Activated naive CD8-positive, alpha-beta T cell treated with anti-CD3 and anti-CD28 coated beads, Interleukin-2, amount 10 ng/mL, durations not matched to agents 7 days and 5 days (primary cell): Measurements from ENCODE around the gene TTC12. TPM values are rescaled to one million over a fixed set of nuclear protein-coding genes. Genes with fewer than 3 reads are reported as not detected.

ENCODE experiments used
- ATAC-seq: fragments of 150-1000 bp; cut with Tn5 transposase; one replicate; pipeline ENCODE4 v1.10.0; 2021; ENCODE audit warnings: low read depth, moderate library complexity
- POLR2A ChIA-PET: fragments of 350-600 bp; sonication (Branson Sonifier 250); formaldehyde crosslinking; loops from one replicate; lab custom pipeline; 2021; ENCODE audit warnings: antibody characterized with exemption; lab: Charles Lee
- DNase-seq: peaks from one replicate; pipeline ENCODE4 v3.0.0; 2021
- H3K27ac Mint-ChIP-seq: one replicate; pipeline ENCODE4 v1.8.0; 2022; ENCODE audit warnings: mild to moderate bottlenecking, mixed read lengths
- H3K27me3 Mint-ChIP-seq: one replicate; pipeline ENCODE4 v1.8.0; 2022; ENCODE audit warnings: mild to moderate bottlenecking, moderate library complexity, mixed read lengths
- H3K36me3 Mint-ChIP-seq: one replicate; pipeline ENCODE4 v1.8.0; 2021; ENCODE audit warnings: mild to moderate bottlenecking, mixed read lengths
- H3K4me1 Mint-ChIP-seq: one replicate; pipeline ENCODE4 v1.8.0; 2021; ENCODE audit warnings: mixed read lengths
- H3K4me3 Mint-ChIP-seq: one replicate; pipeline ENCODE4 v1.8.0; 2022; ENCODE audit warnings: mild to moderate bottlenecking, moderate library complexity, mixed read lengths
- H3K9me3 Mint-ChIP-seq: one replicate; pipeline ENCODE4 v1.8.0; 2021; ENCODE audit warnings: mixed read lengths
- total RNA-seq, 2 experiments: library from RNA; stranded (reverse); gene quantifications; one replicate each; pipeline ENCODE4 v1.2.3, GENCODE V29; 2021

Gene TTC12
- total RNA-seq, 2 experiments from 2014 or later, result 37.4 to 45.6 TPM

DNA sequence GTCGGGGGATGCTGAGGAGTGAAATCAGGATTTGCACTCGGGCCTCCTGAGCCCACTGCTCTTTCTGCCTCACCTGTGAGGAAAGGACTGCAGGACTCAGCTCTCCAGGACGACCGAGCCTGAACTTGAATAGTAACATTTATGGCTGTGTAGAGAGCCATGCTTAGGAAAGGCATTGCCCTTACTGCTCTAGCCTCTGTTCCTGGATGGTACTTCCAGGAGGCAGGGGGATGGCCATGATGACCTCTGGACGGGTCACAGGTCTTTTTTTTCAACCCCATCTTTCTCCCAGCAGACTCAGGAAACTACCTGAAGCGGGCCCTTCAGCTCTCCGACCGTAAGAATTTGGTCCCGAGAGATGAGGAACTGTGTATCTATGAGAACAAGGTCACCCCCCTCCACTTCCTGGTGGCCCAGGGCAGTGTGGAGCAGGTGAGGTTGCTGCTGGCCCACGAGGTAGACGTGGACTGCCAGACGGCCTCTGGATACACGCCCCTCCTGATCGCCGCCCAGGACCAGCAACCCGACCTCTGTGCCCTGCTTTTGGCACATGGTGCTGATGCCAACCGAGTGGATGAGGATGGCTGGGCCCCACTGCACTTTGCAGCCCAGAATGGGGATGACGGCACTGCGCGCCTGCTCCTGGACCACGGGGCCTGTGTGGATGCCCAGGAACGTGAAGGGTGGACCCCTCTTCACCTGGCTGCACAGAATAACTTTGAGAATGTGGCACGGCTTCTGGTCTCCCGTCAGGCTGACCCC, 84.5 kb downstream of the TTC12 start:
- H3K27me3 Mint-ChIP-seq, result no peaks in the 10 kb centered on the region
- ATAC-seq (no peak), DNase-seq (no peak)
- no peak overlapping the region for H3K4me3 Mint-ChIP-seq
- H3K9me3 Mint-ChIP-seq, result no peaks in the 10 kb centered on the region
- H3K27ac Mint-ChIP-seq, result no peak overlapping the region
- H3K36me3 Mint-ChIP-seq, result no peaks in the 10 kb centered on the region
- POLR2A ChIA-PET, result no interaction called here
- no peaks in the 10 kb centered on the region for H3K4me1 Mint-ChIP-seq

DNA sequence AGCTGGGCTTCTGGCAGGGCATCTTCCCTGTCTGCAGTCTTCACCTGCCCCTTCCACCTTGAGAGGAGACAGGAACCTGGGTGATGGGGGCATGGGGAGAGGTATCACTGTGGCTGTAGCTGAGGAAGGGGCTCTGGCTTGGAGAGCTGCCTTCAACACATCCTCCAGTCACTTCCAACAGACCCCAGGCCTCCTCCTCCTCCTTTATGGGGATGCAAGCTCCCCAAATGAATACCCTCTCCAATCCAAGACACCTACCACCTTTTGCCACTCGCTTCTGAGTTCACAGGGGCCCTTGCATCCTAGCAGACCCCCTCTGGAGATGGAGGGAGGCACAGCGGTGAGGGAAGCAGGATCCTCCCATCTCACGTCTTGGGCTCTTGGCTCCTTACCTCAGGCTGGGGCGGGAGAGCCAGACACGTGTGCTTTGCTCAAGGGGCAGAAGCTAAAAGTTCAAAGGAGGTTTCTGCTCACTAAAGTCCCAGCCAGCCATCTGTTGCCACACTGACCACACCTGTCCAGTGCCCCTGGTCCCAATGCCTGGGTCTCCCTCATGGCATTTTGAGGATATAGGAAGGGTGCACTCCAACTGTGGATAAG, 86.3 kb downstream of the TTC12 start:
- no peaks in the 10 kb centered on the region for H3K36me3 Mint-ChIP-seq
- POLR2A ChIA-PET, result no interaction called here

DNA sequence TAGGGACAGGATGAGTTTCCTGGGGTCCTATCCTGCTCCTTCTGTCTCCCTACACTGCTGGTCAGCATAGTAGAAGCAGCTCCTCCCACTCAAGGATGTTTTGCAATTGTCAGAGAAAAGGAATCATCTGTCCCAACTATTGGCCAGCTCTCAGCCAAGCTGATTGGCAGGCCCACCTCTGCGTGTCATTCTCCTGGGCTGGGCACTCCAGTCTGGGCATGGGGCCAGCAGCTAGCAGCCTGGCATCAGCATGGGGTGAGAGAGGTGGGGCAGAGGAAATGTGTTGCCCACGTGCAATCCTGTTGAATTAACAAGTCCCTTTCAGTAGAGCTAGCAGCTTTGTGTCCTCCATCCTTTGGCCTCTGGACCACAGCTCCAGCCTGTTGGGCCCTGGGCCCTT, 87.3 kb downstream of the TTC12 start:
- no peak for ATAC-seq
- POLR2A ChIA-PET, result no interaction called here
- H3K4me3 Mint-ChIP-seq, result no peak overlapping the region

More for the DNA sequence above, 86.3 kb downstream of the TTC12 start:
- Mint-ChIP-seq H3K27ac (no peak overlapping the region), H3K9me3 (no peaks in the 10 kb centered on the region), H3K27me3 (no peaks in the 10 kb centered on the region), H3K4me3 (no peak overlapping the region), H3K4me1 (no peaks in the 10 kb centered on the region)
- DNase-seq, result no peak
- ATAC-seq, result no peak

DNA sequence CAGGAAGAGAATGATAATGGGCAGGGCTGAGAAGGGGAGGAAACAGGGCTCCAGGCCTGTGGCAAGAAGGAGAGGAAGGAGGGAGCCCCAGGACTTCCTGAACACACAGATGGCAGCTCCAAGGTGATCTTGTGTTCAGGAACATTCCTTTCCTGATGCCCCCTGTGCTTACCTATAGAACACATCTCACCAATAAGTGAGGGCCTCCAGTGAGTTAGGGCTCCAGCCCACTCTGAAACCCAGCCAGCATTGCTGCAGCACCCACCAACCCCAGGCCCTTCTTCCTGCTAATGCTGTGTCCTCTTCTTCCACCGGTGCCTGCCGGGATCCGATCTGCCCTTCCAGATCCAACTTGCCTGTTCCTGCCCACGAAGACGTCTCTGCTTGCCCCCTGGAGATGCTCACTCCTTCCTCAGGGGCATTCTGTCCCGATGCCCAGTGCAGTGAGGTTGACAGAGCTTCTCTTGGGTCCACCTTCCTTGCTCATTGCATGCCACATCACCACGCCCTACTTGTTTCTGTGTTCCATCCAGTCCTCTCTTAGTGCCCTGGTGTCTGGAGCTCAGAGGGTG, 90.6 kb downstream of the TTC12 start:
- no peak for DNase-seq
- Mint-ChIP-seq H3K36me3 (no peaks in the 10 kb centered on the region), H3K4me3 (no peak overlapping the region), H3K4me1 (no peaks in the 10 kb centered on the region), H3K27me3 (no peaks in the 10 kb centered on the region), H3K9me3 (no peaks in the 10 kb centered on the region), H3K27ac (no peak overlapping the region)
- no peak for ATAC-seq
- POLR2A ChIA-PET, result no interaction called here

More for the DNA sequence above, 87.3 kb downstream of the TTC12 start:
- no peaks in the 10 kb centered on the region for H3K9me3 Mint-ChIP-seq
- no peak for DNase-seq
- no peaks in the 10 kb centered on the region for H3K27me3 Mint-ChIP-seq
- no peak overlapping the region for H3K27ac Mint-ChIP-seq
- no peaks in the 10 kb centered on the region for H3K4me1 Mint-ChIP-seq
- H3K36me3 Mint-ChIP-seq, result no peaks in the 10 kb centered on the region

DNA sequence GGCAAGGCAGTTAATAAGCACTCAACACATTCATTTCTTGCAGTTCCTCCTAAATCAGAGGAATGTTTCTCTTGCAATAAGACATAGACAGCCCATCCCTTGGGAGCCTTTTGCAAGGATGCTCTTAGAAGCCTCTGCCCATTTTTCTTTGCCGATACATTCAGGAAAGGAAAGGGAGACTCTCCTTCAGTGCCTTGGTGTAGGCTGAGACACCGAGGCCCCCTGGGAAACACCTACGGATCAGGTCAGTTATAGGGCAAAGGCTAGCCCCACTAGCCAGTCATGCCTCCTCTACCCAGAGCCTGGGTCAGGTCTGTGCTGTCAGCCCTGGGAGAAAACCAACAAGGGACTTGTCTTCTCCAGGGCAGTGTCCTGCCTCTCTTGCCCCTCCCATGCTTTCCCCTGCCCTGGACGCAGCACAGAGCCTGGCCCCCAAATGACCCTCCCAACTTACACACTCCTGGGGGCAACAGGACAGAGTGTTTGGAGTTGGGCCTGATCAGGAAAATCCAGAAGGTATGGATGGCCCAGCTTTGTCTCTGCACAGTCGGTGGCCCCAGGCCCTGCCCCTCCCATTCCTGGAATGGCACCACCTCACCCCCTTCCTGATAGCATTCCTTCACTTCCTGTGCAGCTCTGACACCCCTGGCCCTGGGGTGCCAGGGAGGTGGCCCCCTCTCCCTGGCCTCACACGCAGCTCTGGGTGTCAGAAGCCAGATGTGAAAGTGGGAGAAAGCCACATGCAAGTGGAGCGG, 91.5 kb downstream of the TTC12 start:
- no peak for ATAC-seq
- Mint-ChIP-seq H3K27me3 (no peaks in the 10 kb centered on the region), H3K4me3 (no peak overlapping the region), H3K27ac (no peak overlapping the region), H3K36me3 (no peaks in the 10 kb centered on the region), H3K4me1 (no peaks in the 10 kb centered on the region), H3K9me3 (no peaks in the 10 kb centered on the region)
- POLR2A ChIA-PET, result no interaction called here
- no peak for DNase-seq

DNA sequence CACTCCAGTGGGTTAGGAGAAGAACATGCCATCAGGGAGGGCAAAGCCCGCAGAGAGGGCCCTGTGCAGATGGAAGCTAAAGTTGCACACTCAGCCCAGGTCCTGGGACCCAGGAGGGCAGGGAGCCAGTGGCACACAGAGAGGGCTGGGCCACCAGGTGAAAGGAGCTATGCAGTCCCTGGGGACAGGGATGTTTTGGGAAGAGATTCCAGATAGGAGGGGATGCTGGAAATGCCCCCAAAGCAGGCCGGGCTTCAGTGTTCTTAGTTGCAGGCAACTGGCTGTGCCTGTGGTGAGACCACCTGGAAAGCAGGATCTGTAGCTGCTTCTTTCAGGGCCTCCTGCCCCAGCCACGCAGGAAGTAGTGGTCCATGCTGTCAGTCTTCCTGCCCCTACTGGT, 92.8 kb downstream of the TTC12 start:
- POLR2A ChIA-PET, result no interaction called here
- no peaks in the 10 kb centered on the region for H3K36me3 Mint-ChIP-seq
- H3K9me3 Mint-ChIP-seq, result no peaks in the 10 kb centered on the region
- ATAC-seq (no peak), DNase-seq (no peak)
- no peak overlapping the region for H3K27ac Mint-ChIP-seq
- no peaks in the 10 kb centered on the region for H3K27me3 Mint-ChIP-seq
- no peaks in the 10 kb centered on the region for H3K4me1 Mint-ChIP-seq
- no peak overlapping the region for H3K4me3 Mint-ChIP-seq

DNA sequence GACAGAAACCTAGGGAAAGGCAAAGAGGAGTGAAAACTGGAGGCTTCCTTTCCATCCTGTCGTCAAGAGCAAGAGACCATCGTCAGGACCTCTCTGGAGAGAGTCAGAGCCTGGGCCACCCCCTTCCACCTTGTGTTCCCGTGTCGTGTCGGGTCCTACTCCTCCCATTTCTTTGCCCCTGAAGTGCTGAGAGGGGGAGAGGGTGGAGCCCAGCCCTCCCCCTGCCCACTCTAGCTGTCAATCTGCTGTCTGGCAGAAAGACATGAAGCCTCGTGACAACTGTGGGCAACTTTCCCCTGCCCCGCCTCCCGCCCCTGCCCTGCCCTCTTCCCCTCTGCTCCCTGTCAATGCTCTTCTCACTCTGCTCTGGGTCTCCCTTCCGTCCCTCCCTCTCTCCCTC, 93.8 kb downstream of the TTC12 start:
- no peaks in the 10 kb centered on the region for H3K36me3 Mint-ChIP-seq
- DNase-seq (no peak), ATAC-seq (no peak)
- no peak overlapping the region for H3K27ac Mint-ChIP-seq
- no peak overlapping the region for H3K4me3 Mint-ChIP-seq
- no peaks in the 10 kb centered on the region for H3K4me1 Mint-ChIP-seq
- POLR2A ChIA-PET, result no interaction called here
- no peaks in the 10 kb centered on the region for H3K9me3 Mint-ChIP-seq
- no peaks in the 10 kb centered on the region for H3K27me3 Mint-ChIP-seq

DNA sequence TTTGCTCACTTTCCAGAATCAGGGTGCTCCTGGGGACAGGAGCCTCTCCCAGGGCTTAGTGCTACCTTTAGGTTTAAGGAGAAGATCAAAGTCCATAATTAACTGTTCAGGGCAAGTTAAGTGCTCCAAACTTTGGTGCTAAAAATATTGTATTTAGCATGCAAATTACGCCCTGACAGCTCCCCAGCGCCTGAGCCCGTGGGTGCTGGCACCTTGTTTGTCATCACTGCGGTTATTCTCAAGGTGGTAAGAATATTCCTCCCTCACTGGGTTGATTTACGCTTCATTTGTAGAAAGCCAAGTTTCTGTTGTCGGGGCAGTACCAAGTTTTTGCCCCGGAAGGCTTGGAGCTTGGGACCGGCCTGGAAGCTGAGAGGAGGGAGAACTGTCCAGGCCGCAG, 94.5 kb downstream of the TTC12 start:
- ATAC-seq, result no peak
- Mint-ChIP-seq H3K4me1 (no peaks in the 10 kb centered on the region), H3K36me3 (no peaks in the 10 kb centered on the region), H3K27me3 (no peaks in the 10 kb centered on the region), H3K9me3 (no peaks in the 10 kb centered on the region), H3K4me3 (no peak overlapping the region), H3K27ac (no peak overlapping the region)
- POLR2A ChIA-PET, result no interaction called here
- DNase-seq, result no peak

DNA sequence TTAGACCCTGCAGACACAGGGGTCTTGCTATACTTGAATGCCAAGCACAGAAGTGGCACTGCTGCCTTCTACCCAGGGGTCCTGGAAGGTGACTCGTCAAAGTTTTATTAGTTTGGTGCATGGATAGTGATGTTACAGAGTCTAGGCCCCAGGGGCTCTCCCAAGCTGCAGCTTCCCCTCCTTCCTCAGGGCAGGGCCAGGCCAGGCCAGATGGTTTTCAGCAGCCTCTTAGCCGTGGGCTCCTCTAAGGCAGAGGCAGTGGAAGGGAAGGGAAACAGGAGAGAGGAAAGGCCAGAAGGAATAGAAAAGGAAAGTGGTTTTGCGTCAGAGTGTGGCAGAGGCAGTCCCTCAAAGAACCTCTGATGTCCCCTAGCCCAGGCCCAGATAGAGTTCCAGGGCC, 95.1 kb downstream of the TTC12 start:
- no peaks in the 10 kb centered on the region for H3K36me3 Mint-ChIP-seq
- no peak overlapping the region for H3K4me3 Mint-ChIP-seq
- no peak overlapping the region for H3K27ac Mint-ChIP-seq
- no peaks in the 10 kb centered on the region for H3K9me3 Mint-ChIP-seq
- POLR2A ChIA-PET, result no interaction called here
- DNase-seq (no peak), ATAC-seq (no peak)
- no peaks in the 10 kb centered on the region for H3K4me1 Mint-ChIP-seq
- no peaks in the 10 kb centered on the region for H3K27me3 Mint-ChIP-seq

DNA sequence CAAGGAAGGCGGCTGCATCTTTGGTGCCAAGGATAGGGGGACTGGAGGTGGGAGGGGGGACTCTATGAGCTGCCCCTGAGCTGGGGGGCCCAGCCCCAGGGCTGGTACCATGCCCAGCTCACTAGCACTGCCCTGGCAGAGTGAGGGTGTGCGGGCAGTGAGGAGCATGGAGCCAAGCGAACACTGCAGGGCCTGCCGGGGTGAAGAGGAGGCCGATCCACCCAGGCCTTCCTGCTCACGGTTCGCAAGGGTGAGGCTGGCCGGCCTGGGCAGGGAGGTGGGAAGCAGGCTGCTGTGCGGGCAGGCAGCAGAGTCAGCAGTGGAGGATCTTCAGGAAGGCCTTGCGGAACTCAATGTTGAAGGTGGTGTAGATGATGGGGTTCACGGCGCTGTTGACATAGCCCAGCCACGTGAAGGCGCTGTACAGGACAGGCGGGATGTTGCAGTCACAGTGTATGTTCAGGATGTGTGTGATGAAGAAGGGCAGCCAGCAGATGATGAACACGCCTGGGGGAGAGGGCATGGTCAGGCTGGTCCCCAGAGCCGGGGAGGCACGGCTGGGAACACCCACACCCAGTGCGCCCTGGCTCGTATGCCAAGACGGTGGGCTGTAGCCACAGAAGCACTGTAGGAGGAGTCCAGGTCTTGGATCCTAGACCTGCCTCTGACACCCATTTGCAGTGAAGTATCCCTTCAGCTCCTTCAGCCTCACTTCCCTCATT, 96.2 kb downstream of the TTC12 start:
- no peaks in the 10 kb centered on the region for H3K4me1 Mint-ChIP-seq
- POLR2A ChIA-PET, result no interaction called here
- ATAC-seq (no peak), DNase-seq (no peak)
- no peaks in the 10 kb centered on the region for H3K9me3 Mint-ChIP-seq
- H3K27ac Mint-ChIP-seq, result no peak overlapping the region
- no peaks in the 10 kb centered on the region for H3K27me3 Mint-ChIP-seq
- H3K36me3 Mint-ChIP-seq, result no peaks in the 10 kb centered on the region
- H3K4me3 Mint-ChIP-seq, result no peak overlapping the region

DNA sequence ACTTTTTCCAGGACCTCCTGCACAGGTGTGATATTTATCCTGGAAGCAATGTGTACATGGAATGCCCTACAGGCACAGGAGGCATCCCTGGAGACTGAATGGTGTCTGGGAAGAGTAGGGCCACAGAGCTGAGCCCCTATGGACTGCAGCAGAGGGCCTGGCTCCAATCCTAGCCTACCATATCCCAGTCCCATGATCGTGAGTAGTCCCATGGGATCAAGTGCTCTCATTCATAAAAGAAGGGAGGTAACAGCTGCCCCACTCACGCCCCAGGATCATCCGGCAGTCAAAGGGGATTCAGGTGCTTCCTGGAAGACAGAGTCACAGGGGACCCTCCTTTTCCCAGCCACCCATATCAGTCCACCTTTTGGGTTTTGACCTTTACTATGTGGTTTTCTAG, 97.2 kb downstream of the TTC12 start:
- H3K4me1 Mint-ChIP-seq, result no peaks in the 10 kb centered on the region
- ATAC-seq, result no peak
- no peaks in the 10 kb centered on the region for H3K36me3 Mint-ChIP-seq
- DNase-seq, result no peak
- H3K9me3 Mint-ChIP-seq, result no peaks in the 10 kb centered on the region
- no peaks in the 10 kb centered on the region for H3K27me3 Mint-ChIP-seq
- no peak overlapping the region for H3K27ac Mint-ChIP-seq
- H3K4me3 Mint-ChIP-seq, result no peak overlapping the region
- POLR2A ChIA-PET, result no interaction called here

DNA sequence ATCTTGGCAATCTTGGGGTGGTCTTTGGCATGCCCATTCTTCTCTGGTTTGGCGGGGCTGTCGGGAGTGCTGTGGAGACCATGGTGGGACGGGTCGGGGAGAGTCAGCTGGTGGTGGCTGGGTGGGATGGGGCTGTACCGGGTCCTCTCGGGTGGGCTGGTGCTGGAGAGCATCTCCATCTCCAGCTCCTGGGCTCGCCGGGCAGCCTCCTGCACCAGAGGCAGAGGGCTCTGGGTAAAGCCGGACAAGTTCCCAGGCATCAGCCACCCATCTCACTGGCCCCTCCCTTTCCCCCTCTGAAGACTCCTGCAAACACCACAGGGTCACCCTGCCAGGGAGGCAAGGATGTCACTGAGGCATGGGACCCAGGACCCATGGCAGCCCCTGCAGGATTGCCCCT, 98.3 kb downstream of the TTC12 start:
- no peak for DNase-seq
- no peaks in the 10 kb centered on the region for H3K4me1 Mint-ChIP-seq
- H3K4me3 Mint-ChIP-seq, result no peak overlapping the region
- no peaks in the 10 kb centered on the region for H3K36me3 Mint-ChIP-seq
- H3K27me3 Mint-ChIP-seq, result no peaks in the 10 kb centered on the region
- POLR2A ChIA-PET, result no interaction called here
- ATAC-seq, result no peak
- H3K9me3 Mint-ChIP-seq, result no peaks in the 10 kb centered on the region
- no peak overlapping the region for H3K27ac Mint-ChIP-seq

DNA sequence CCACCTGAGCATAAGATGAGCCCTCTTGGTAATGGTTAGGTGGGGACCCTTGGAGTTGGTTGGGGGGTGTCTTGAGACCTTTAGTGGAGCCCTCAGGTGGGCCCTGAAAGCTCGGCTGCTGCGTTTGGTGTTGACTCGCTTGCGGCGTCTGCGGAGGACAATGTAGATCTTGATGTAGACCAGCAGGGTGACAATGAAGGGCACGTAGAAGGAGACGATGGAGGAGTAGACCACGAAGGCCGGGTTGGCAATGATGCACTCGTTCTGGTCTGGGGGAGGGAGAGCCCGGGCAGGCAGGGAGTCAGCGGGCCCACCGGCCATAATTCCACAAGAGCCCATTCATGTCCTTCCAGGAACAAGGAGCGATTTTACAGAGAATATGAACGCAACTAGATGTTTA, 101.0 kb downstream of the TTC12 start:
- no peak for ATAC-seq
- Mint-ChIP-seq H3K4me3 (no peak overlapping the region), H3K4me1 (peaks cover 1% of the 10 kb centered on the region), H3K27me3 (peaks cover 4% of the 10 kb centered on the region), H3K36me3 (no peaks in the 10 kb centered on the region), H3K9me3 (no peaks in the 10 kb centered on the region), H3K27ac (no peak overlapping the region)
- DNase-seq, result no peak
- POLR2A ChIA-PET, result no interaction called here
